ENCODE measurements around the gene GTF3A. TPM values are rescaled to one million over a fixed set of nuclear protein-coding genes. Genes with fewer than 3 reads are reported as not detected.

Gene GTF3A
- total and polyA plus RNA-seq, 4 donors: 66.4 to 144 (median 96.7) TPM

GRCh38 chr13:27389891-27390290 is 34.5 kb upstream of the GTF3A start:
- Histone ChIP-seq H3K36me3 (ENCODE audit: control insufficient read depth in 4 of 4, insufficient read depth in 3 of 4, low read depth in 1 of 4, low read length in 3 of 4) (no peaks in the 10 kb centered on the region), H3K9me3 (ENCODE audit: control insufficient read depth in 4 of 4, low read length in 3 of 4) (no peaks in the 10 kb centered on the region), H3K4me1 (ENCODE audit: control insufficient read depth in 4 of 4, insufficient read depth in 4 of 4, low read length in 3 of 4) (no peaks in the 10 kb centered on the region), H3K27me3 (ENCODE audit: control insufficient read depth in 4 of 4, insufficient read depth in 4 of 4, low read length in 3 of 4) (no peaks in the 10 kb centered on the region), H3K27ac (ENCODE audit: low read depth in 1 of 2, low read length in 2 of 2) (no peak overlapping the region), H3K4me3 (ENCODE audit: low read depth in 1 of 3, low read length in 3 of 3) (no peak overlapping the region), H3K9ac (ENCODE audit: low read depth in 1 of 2, low read length in 2 of 2) (no peak overlapping the region)
- no peak for TF ChIP-seq ATF3 (IDR thresholded peaks at IDR 0.05)
- TF ChIP-seq RAD21 (IDR thresholded peaks at IDR 0.05): no peak
- TF ChIP-seq SP1 (IDR thresholded peaks at IDR 0.05): no peak
- no peak for TF ChIP-seq HNF4A (conservative IDR thresholded peaks at IDR 0.05)
- no peak for TF ChIP-seq GABPA (IDR thresholded peaks at IDR 0.05 in 1 of 2, conservative IDR thresholded peaks at IDR 0.05 in 1 of 2)
- TF ChIP-seq JUND (IDR thresholded peaks at IDR 0.05): no peak
- no peak for TF ChIP-seq FOXA2 (IDR thresholded peaks at IDR 0.05)
- no peak for TF ChIP-seq TAF1 (conservative IDR thresholded peaks at IDR 0.05)
- TF ChIP-seq HNF4G (IDR thresholded peaks at IDR 0.05): no peak
- no peak for TF ChIP-seq ZBTB33 (IDR thresholded peaks at IDR 0.05)
- TF ChIP-seq EGR1 (IDR thresholded peaks at IDR 0.05; ENCODE audit: low read depth in 2 of 2): no peak
- no peak for TF ChIP-seq YY1 (IDR thresholded peaks at IDR 0.05)
- TF ChIP-seq RXRA (IDR thresholded peaks at IDR 0.05): no peak
- no peak for TF ChIP-seq NR2F2 (IDR thresholded peaks at IDR 0.05)
- no peak for TF ChIP-seq FOXA1 (IDR thresholded peaks at IDR 0.05)
- TF ChIP-seq MAX (IDR thresholded peaks at IDR 0.05): no peak
- WGBS: 95% methylated on average over 7 of the region's 7 CpGs
- DNase-seq (ENCODE audit: low spot score): no peak

GRCh38 chr13:27391471-27391870 is 32.9 kb upstream of the GTF3A start:
- Histone ChIP-seq H3K27me3 (ENCODE audit: control insufficient read depth in 4 of 4, insufficient read depth in 4 of 4, low read length in 3 of 4) (no peaks in the 10 kb centered on the region), H3K9me3 (ENCODE audit: control insufficient read depth in 4 of 4, low read length in 3 of 4) (no peaks in the 10 kb centered on the region), H3K4me3 (ENCODE audit: low read depth in 1 of 3, low read length in 3 of 3) (no peak overlapping the region), H3K27ac (ENCODE audit: low read depth in 1 of 2, low read length in 2 of 2) (no peak overlapping the region), H3K36me3 (ENCODE audit: control insufficient read depth in 4 of 4, insufficient read depth in 3 of 4, low read depth in 1 of 4, low read length in 3 of 4) (no peaks in the 10 kb centered on the region), H3K9ac (ENCODE audit: low read depth in 1 of 2, low read length in 2 of 2) (no peak overlapping the region), H3K4me1 (ENCODE audit: control insufficient read depth in 4 of 4, insufficient read depth in 4 of 4, low read length in 3 of 4) (peaks cover 0 to 3% (median 0%) of the 10 kb centered on the region in 4 donors)
- WGBS: 76% methylated on average over 2 of the region's 2 CpGs
- DNase-seq (ENCODE audit: low spot score): no peak
- TF ChIP-seq SP1 (IDR thresholded peaks at IDR 0.05): no peak
- TF ChIP-seq ZBTB33 (IDR thresholded peaks at IDR 0.05): no peak
- no peak for TF ChIP-seq NR2F2 (IDR thresholded peaks at IDR 0.05)
- no peak for TF ChIP-seq FOXA2 (IDR thresholded peaks at IDR 0.05)
- TF ChIP-seq MAX (IDR thresholded peaks at IDR 0.05): no peak
- no peak for TF ChIP-seq RXRA (IDR thresholded peaks at IDR 0.05)
- no peak for TF ChIP-seq JUND (IDR thresholded peaks at IDR 0.05)
- no peak for TF ChIP-seq YY1 (IDR thresholded peaks at IDR 0.05)

Data from liver (tissue), 9 donors.